ENCODE measurements around the gene KRT80. TPM values are rescaled to one million over a fixed set of nuclear protein-coding genes. Genes with fewer than 3 reads are reported as not detected.

KRT80 gene
- total RNA-seq, 1 experiment from 2014 or later = 33.0 TPM

GRCh38 chr12:52203079-52203921, 11.5 kb upstream of the KRT80 start:
- peak; percentile 100 for DNase-seq (ENCODE audit: low read depth)
- in situ Hi-C loops (cut with HindIII; ENCODE audit: low pct_unique_long_range_greater_than_20kb, low sequenced_read_pairs) = no loop called here

GRCh38 chr12:52202361-52203078, 10.7 kb upstream of the KRT80 start:
- in situ Hi-C loops (cut with HindIII; ENCODE audit: low pct_unique_long_range_greater_than_20kb, low sequenced_read_pairs) = no loop called here
- DNase-seq (ENCODE audit: low read depth) = peak; percentile 84

- in situ Hi-C loops (cut with HindIII; ENCODE audit: low pct_unique_long_range_greater_than_20kb, low sequenced_read_pairs) = no loop called here
- no peak for DNase-seq (ENCODE audit: low read depth)
Measured at GRCh38 chr12:52201451-52201839, 9.6 kb upstream of the KRT80 start.

GRCh38 chr12:52200781-52201450, 9.1 kb upstream of the KRT80 start:
- in situ Hi-C loops (cut with HindIII; ENCODE audit: low pct_unique_long_range_greater_than_20kb, low sequenced_read_pairs) = no loop called here
- no peak for DNase-seq (ENCODE audit: low read depth)

GRCh38 chr12:52200086-52200780, 8.4 kb upstream of the KRT80 start:
- in situ Hi-C loops (cut with HindIII; ENCODE audit: low pct_unique_long_range_greater_than_20kb, low sequenced_read_pairs) = no loop called here
- DNase-seq (ENCODE audit: low read depth) = no peak

GRCh38 chr12:52199294-52199919, 7.6 kb upstream of the KRT80 start:
- in situ Hi-C loops (cut with HindIII; ENCODE audit: low pct_unique_long_range_greater_than_20kb, low sequenced_read_pairs) = no loop called here
- DNase-seq (ENCODE audit: low read depth) = no peak

GRCh38 chr12:52198454-52199215, 6.8 kb upstream of the KRT80 start:
- in situ Hi-C loops (cut with HindIII; ENCODE audit: low pct_unique_long_range_greater_than_20kb, low sequenced_read_pairs) = no loop called here

GRCh38 chr12:52197371-52198231, 5.8 kb upstream of the KRT80 start:
- in situ Hi-C loops (cut with HindIII; ENCODE audit: low pct_unique_long_range_greater_than_20kb, low sequenced_read_pairs) = no loop called here
- no peak for DNase-seq (ENCODE audit: low read depth)

More at GRCh38 chr12:52198454-52199215, 6.8 kb upstream of the KRT80 start:
- no peak for DNase-seq (ENCODE audit: low read depth)

- DNase-seq (ENCODE audit: low read depth) = no peak
- in situ Hi-C loops (cut with HindIII; ENCODE audit: low pct_unique_long_range_greater_than_20kb, low sequenced_read_pairs) = no loop called here
Measured at GRCh38 chr12:52195065-52195730, 3.4 kb upstream of the KRT80 start.

GRCh38 chr12:52193991-52194390, 2.2 kb upstream of the KRT80 start:
- in situ Hi-C loops (cut with HindIII; ENCODE audit: low pct_unique_long_range_greater_than_20kb, low sequenced_read_pairs) = no loop called here
- no peak for DNase-seq (ENCODE audit: low read depth)

- in situ Hi-C loops (cut with HindIII; ENCODE audit: low pct_unique_long_range_greater_than_20kb, low sequenced_read_pairs) = no loop called here
- no peak for DNase-seq (ENCODE audit: low read depth)
Measured at GRCh38 chr12:52193532-52193931, 1.7 kb upstream of the KRT80 start.

- DNase-seq (ENCODE audit: low read depth) = peak; percentile 70
Measured at GRCh38 chr12:52190860-52191729, 719 bp downstream of the KRT80 start.

GRCh38 chr12:52189376-52190174, 2.2 kb downstream of the KRT80 start:
- peak; percentile 69 for DNase-seq (ENCODE audit: low read depth)
- in situ Hi-C loops (cut with HindIII; ENCODE audit: low pct_unique_long_range_greater_than_20kb, low sequenced_read_pairs) = no loop called here

More at GRCh38 chr12:52190860-52191729, 719 bp downstream of the KRT80 start:
- in situ Hi-C loops (cut with HindIII; ENCODE audit: low pct_unique_long_range_greater_than_20kb, low sequenced_read_pairs) = no loop called here

GRCh38 chr12:52188658-52189057, 3.2 kb downstream of the KRT80 start:
- in situ Hi-C loops (cut with HindIII; ENCODE audit: low pct_unique_long_range_greater_than_20kb, low sequenced_read_pairs) = no loop called here
- DNase-seq (ENCODE audit: low read depth) = no peak

All from Caki2 (cell line).